ENCODE measurements around the gene C5orf24.

DNA sequence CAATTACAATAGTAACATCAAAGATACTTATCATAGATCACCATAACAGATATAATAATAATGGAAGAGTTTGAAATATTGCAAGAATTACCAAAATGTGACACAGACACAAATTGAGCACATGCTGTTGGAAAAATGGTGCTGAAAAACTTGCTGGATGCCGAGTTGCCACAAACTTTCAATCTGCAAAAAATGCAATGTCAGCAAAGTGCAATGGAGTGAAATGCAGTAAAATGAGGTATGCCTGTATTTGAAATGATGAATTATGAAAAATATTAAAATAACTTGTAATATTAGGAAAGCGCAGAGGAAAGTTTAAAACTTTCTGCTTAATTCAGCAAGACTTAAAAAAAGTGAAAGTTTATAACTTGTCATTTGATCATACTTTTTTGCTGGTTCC lies 47.2 kb downstream of the C5orf24 start:
- TF ChIP-seq POLR2AphosphoS5 (IDR thresholded peaks at IDR 0.05; ENCODE audit: borderline replicate concordance, low read depth, low read length), result no peak
- no peak for TF ChIP-seq FOXP2 (optimal IDR thresholded peaks at IDR 0.05; ENCODE audit: control extremely low read depth, extremely low read length, insufficient read depth)
- TF ChIP-seq EZH2 (IDR thresholded peaks at IDR 0.05), result no peak

All from SK-N-MC (cell line).